GM18867 (cell line): Measurements from ENCODE around the gene SLC29A1.

ENCODE experiments used
- ATAC-seq: cut with Tn5 transposase; IDR thresholded peaks from one replicate; pipeline ENCODE4 v1.9.1; 2021; ENCODE audit warnings: mild to moderate bottlenecking, moderate library complexity; ENCODE audit not compliant: unreplicated experiment

Gene SLC29A1

DNA sequence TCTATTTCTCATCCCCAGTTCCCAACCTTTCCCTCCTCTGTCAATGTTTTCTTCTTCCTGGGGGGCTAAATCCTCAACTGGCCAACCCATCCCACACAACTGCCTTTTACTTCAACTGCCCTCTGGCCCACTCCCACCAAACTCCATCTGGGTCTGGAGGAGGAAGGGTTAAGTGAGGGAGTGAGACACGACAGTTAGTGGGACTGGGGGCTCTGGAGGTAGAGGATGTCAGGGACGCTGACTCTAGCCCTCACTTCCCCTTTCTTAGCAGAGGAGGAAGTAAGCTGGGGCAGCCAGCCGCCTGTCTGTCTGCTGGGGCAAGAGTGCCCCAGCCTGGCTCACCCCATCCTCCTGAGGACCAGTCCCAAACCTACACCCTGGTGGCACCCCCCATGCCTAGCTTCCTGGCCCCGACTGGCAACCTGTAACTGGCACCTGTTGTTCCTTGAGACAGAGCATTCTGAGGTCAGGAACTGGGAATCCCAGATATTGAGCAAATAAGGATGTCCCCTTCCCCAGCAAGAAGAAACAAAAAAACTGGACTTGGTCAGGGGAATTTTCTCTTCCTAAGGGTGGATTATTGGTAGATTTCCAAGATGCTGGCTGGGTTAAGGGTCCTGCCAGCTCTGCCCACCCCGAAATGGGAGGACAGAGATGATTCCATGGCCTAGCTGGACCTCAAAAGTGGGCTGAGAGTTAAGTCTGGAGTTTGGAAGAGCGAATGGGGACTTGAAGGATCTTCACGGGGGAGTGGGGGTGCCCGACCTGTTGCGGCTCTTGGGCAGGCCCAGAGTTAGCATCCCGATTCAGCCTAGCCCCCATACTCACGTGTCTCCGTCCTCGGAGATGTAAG lies 41.0 kb downstream of the SLC29A1 start:
- peak; percentile 47 for ATAC-seq

DNA sequence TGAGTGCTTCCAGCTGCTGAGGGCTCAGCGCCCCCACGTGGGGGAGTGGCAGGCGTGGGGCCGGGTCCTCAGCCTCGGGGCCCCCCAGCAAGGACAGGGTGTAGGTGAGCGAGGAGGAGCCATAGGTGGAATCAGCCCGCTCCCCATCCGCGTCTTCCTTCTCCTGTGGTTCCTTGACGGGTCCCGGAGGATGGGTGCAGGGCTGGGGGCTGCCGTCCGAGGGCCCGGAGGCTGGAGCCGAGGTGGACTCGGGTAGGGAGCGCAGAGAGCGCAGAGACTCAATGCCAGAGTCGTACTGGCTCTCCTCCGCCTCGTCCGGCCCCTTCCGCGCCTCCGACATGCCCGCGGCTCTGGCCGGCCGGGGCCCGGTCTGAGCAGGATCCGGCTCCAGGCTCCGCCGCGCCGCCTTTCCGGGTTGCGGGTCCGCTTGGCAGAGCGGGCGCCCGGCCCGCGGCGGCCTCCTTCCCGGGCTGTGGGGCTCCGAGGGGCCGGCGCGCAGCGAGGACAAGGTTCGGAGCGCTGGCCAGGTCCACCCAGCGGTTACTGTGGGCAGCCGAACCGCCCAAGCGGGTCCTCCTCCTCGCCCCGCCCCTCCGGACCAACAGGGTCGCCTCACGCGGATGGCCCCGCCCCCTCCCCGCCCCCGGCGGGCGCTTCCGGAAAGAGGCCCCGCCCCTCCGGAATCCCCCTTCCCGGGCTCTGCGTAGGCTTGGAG lies 41.8 kb downstream of the SLC29A1 start, which contains the start of gene NFKBIE:
TSS of gene NFKBIE (minus strand) at position 545 of the 715 bp plus-strand sequence. CDS start at position 340, 205 bp downstream.
- peak; percentile 38 for ATAC-seq

DNA sequence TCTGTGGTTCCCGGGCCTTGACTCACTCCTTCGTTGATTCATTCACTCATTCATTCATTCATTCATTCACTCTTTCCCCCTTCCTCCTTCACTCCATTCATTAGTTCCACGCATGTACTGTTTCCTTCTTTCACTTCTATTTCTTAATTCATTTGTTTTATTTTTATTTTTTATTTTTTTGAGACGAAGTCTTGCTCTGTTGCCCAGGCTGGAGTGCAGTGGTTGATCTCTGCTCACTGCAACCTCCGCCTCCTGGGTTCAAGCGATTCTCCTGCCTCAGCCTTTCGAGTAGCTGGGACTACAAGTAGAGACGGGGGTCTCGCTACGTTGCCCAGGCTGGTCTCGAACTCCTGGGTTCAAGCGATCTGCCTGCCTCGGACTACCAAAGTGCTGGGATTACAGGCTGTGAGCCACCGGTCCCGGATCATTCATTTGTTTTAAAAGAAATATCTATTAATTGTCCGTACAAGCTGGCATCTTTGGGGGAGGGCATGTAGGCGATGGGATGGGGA lies 42.4 kb downstream of the SLC29A1 start:
- no peak for ATAC-seq

DNA sequence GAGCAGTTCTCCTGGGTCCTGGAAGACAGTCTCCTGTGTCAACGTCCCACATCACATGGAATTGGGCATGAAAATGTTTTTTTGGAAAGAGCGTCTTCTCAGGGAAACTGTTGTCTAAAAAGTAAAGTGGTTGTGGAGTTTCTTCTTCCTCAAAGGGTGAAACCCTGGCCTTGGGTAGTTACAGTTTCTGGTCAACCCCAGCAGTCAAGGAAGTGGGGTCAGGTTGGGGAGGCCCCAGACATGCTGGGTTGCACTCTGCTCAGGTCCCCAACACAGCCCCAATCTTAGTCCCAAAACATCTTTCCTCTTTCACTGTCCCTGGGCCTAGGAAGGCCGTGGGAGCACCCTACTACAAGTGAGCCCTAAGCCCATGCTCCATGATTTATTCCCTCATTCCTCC lies 43.0 kb downstream of the SLC29A1 start:
- peak; percentile 30 for ATAC-seq

DNA sequence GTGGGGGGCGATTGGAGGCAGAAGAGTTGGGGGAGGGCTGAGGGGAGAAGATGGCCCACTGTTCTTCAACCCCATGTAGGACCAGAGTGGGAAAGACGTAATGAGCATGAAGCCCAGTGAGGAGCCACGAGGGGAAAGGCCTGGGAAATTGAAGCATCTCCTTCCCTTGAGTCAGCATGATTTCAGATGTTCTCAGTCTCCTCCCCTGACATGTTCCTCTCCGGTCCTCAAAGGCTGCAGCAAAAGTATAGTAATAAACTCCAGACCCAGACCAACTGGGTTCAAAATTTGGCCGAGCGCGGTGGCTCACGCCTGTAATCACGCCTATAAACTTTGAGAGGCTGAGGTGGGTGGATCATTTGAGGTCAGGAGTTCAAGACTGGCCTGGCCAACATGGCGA lies 43.9 kb downstream of the SLC29A1 start:
- no peak for ATAC-seq

DNA sequence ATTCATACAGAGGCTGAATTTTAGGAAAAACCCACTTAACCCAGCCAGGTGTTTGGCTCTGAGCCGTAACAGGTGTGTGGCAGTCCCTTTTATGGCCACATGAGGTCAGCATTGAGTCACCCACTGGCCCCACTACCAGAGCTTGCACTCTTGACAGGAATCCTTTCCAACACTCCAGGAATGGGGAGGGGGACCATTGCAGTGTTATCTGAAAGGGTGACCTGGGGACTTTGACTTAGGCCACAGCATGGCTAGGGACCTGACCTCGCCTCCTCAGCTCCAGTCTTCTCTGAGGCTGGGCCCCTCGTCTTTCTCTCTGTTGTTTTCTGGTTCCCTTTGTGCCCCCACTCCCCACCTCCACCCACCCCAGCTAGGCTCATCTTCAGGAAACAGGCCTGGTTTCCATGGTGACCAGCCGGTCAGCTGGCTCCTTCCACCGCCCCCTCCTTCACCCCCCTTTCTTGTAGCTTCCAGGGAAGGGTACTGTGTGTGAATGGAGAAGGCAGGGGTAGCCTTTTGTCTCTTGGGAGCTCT lies 44.8 kb downstream of the SLC29A1 start:
- ATAC-seq: no peak

DNA sequence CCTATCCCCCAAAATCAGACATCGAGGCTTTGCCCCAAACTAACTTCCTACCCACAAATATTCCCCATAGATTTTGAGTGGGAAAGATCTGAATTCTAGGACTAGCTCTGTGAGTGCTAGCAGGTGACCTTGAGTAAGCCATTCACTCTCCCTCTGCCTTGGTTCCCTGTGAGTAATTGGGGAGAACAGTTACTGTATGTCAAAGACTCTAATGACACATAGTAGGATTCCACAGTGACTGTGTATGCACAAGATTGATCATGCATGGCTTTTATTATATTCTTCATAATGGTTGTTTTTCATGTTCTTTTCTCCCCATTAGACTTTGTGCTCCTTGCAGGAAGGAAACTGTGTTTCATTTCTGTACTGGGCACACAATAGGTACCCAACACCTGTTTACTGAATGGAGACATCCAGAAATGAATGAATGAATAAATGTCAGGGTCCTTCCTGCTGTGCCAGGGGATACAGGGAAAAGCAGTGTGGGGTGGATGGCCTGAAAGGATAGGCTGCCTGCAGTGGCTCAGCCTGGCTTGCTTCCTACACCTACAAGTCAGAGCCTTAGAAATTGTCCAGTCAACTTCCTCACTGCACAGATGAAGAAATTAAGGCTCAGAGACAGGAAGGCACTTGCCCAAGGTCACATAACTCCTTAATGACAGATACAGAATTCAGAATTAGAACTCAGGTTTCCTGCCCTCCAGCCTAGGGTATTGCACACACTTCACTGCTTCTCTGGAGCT lies 46.0 kb downstream of the SLC29A1 start:
- ATAC-seq: no peak

DNA sequence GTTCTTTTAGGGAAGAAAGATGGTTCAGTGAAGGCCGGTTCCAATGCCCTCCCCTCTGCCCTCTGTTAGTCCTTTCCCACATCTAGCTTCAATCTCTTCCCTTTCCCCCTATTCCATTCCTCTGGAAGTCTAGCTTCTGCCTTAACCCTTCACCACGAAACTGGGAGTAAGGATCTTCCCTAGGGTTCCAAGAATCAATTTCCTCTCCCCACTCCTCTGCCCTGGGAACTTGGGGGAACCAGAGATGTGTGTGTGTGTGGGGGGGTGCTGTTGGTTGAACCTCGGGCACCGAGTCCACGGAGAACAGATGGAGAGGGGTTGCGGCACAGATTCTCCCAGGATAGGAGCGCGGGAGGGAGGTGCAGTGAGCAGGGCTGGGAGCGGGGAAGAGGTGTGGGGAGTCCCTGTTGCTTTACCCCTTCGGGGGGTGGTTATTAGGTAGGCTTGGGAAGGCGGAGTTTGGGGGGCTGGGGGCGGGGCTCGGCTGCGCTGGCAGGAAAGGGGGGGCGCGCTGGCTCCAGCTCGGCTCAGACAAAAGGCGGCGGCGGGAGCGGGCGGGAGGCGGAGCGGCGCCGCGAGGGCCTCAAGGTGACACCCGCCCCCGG lies 46.6 kb downstream of the SLC29A1 start, which contains the start of gene TMEM151B:
TSS of gene TMEM151B (plus strand) at position 530 of the 605 bp plus-strand sequence. CDS start 293 bp downstream, outside the sequence.
- ATAC-seq: no peak

DNA sequence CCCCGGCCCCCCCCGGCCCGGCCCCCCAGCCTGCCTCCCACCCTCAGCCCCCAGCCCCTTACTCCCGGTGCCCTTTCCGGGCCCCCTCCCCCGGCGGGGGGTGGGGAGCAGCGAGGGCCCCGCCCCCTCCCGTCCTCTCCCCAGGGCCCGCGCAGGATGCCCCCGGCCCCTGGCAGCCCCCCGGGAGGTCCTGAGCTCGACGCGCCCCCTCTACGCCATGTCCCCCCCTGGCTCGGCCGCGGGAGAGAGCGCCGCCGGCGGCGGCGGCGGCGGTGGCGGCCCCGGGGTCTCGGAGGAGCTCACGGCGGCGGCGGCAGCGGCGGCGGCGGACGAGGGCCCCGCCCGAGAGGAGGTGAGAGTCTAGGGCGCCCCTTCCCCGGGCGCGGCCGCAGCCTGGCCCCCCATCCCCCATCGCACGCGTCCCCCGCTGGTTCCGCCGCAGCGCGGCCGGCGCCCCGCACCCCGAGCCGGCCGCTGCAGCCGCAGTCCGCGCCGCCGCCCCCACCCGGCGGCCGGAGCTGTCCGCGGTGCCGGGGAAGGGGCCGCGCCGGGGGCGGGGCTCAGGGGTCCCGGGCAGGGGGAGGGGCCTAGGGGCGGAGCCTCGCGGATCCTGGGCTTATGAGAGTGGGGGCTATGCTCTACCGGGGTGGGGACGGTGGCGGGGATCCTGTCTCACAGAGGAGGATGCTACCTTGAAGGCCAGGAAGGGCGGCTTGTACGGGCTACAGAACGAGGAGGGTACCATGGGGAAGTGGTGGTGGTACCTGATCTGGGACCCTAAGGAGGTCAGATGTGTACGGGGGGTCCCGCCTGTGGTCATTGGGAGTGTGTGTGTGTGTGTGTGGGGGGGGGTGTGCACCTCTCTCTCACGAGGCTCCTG lies 47.4 kb downstream of the SLC29A1 start:
- no peak for ATAC-seq

DNA sequence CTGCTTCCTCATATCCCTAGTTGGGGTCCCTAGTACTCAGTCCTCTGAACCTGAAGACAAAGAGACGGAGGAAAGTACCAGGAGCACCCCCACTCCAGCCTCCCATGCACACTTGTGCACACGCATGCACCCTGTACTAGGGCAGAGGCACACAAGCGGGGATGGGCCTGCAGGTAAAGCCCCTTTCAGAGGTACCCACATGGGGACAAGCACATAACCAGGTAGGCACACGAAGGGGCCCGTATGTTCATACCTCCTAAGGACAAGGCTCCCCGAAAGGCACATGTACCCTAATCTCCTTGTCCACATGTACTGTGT lies 48.0 kb downstream of the SLC29A1 start:
- ATAC-seq: no peak

DNA sequence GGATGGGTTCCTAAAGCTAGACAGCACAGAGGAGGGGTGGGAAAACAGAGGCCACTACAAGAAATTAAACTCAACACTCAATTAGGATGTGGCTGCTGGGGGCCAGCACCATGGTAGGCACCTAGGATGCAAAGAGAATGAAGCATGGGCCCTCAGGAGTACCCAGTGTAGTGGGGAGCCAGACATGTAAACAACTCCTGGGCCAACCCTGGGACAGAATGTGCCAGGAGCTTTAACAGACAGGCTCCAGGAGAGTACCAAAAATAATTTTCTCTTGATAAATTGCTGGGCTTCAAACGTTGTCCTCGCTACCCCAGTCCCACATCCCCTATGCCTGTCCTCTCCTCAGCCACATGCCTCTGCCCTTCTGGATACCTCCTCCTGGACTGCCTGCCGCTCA lies 48.5 kb downstream of the SLC29A1 start:
- no peak for ATAC-seq

DNA sequence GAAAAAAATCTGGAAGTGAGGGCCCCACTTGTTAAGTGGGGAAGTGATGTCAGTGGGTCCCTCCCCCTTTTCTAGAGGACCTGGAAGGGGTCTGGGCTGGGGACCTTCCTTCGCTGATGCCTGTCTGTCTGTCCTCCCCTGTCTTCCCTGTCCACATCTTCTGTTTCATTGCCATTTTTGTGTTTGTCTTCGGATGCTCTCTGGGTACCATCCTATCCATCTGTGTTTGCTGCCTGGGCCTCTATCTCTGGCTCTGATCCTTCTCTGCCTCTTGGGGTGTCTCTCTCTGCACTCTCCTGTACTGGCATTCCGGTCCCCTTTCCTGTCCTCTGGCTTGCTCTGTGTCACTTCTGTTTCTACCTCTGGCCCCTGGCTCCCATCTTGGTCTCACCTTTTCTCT lies 49.1 kb downstream of the SLC29A1 start:
- no peak for ATAC-seq

DNA sequence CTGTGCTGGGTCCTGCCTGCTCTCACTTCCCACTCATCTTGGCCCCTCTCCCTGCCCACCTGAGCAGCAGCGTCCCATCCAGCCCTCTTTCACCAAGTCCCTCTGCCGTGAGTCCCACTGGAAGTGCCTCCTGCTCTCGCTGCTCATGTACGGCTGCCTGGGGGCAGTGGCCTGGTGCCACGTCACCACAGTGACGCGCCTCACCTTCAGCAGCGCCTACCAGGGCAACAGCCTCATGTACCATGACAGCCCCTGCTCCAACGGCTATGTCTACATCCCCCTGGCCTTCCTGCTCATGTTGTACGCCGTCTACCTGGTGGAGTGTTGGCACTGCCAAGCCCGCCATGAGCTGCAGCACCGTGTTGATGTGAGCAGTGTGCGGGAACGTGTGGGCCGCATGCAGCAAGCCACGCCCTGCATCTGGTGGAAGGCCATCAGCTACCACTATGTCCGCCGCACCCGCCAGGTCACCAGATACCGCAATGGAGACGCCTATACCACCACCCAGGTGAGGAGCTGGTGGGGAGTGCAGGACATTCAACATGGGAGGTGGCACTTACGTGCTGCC lies 49.7 kb downstream of the SLC29A1 start:
- ATAC-seq: no peak

DNA sequence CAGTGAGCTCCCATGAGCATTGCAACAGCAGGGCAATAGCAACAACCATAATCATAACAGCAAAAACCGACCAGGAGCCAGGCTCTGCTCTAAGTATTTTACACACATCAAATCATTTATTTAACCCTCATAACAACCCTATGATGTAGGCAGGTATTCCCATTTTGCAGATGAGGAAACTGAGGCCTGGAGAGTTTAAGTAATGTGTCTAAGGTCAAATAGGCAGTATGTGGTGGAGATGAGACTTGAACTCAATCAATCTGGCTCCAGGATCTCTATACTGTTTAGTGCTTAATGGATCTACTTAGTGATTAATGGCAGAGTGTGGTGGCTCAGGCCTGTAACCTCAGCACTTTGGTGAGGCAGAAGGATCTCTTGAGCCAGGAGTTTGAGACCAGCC lies 50.2 kb downstream of the SLC29A1 start:
- ATAC-seq: no peak

DNA sequence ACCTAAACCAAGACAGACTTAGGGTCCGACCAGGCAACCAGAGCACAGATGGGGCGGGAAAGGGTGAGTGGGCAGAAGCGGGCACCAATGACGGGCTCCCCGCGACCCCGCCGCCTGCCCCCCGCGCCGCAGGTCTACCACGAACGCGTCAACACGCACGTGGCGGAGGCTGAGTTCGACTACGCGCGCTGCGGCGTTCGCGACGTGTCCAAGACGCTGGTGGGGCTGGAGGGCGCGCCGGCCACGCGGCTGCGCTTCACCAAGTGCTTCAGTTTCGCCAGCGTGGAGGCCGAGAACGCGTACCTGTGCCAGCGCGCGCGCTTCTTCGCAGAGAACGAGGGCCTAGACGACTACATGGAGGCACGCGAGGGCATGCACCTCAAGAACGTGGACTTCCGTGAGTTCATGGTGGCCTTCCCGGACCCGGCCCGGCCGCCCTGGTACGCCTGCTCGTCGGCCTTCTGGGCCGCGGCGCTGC lies 51.9 kb downstream of the SLC29A1 start:
- ATAC-seq: no peak

DNA sequence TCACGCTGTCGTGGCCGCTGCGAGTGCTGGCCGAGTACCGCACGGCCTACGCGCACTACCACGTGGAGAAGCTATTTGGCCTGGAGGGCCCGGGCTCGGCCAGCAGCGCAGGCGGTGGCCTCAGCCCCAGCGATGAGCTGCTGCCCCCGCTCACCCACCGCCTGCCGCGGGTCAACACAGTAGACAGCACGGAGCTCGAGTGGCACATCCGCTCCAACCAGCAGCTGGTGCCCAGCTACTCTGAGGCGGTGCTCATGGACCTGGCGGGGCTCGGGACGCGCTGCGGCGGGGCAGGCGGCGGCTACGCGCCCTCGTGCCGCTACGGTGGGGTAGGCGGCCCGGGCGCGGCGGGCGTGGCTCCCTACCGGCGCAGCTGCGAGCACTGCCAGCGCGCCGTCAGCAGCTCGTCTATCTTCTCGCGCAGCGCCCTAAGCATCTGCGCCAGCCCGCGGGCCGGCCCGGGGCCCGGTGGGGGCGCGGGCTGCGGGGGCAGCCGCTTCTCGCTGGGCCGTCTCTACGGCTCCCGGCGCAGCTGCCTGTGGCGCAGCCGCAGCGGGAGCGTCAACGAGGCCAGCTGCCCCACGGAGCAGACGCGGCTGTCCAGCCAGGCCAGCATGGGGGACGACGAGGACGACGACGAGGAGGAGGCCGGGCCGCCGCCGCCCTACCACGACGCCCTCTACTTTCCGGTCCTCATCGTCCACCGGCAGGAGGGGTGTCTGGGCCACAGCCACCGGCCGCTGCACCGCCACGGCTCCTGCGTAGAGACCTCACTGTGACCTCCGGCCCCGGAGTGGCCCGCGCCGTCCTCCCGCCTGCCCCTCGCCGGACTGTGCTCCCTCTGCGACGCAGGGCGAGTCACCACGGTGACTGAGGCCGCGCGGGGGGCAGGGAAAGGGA lies 52.6 kb downstream of the SLC29A1 start:
- ATAC-seq: no peak

DNA sequence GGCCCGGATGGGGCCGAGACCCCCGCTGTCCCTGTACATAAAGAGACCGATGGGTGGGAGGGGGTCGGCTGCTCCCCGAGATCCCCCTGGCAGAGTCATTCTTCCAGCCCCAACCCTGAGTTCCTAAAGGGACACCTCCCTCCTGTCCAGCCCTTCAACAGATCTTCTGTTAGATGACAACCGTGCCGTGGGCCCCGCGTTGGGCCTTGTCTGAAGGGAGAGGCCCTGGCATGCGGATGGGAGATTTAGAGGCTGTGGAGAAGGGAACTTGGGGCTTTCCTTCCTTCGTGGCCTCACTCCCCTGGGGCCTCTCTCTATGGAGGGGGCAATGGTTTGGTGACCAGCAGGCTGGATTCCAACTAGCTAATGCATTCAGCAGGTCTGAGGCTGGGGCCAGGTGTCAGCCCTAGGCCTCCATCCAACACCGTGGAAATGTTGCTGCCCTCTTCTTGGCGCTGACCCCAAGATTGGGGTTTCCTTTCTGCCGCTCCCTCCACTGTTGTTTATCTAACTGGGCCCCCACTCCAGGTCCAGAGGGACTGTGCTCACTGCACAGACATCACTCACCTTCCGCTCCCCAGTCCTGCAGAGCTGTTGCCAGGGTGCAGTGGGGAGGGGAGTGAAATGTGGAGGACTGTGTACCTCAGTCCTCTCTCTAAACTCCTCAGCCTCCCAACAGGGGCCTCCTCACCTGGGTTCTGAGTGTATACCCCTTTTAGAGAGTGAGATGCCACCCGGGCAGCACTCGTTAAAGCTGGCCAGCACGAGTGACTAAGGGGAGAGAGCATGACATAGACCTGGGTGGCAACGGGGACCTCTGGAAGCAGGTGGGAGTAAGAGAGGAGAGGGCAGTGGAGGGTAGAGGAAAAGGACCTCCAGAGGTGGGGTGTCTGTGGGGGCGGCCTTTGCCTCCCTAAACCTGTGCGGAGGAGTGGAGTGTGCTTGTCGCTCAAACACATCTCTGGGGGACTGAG lies 53.6 kb downstream of the SLC29A1 start:
- ATAC-seq: no peak
